Liver (tissue), 9 donors: Measurements from ENCODE around the gene CALML3. TPM values are rescaled to one million over a fixed set of nuclear protein-coding genes. Genes with fewer than 3 reads are reported as not detected.

ENCODE experiments used
- DNase-seq: peaks from one replicate; pipeline ENCODE4 v3.0.0-alpha.2; 2017; ENCODE audit warnings: low spot score
- H3K27ac ChIP-seq, 2 donors: one replicate each; pipeline ENCODE4 v1.7.0; 2013; ENCODE audit warnings: inconsistent platforms in 2 of 2, low read length in 2 of 2, control low read depth in 1 of 2, low read depth in 1 of 2, mild to moderate bottlenecking in 1 of 2
- H3K27me3 ChIP-seq, 4 donors: one replicate each; pipeline versions ENCODE4 v1.6.1 to v1.7.0; 2013; ENCODE audit warnings: low read length in 3 of 4, inconsistent platforms in 1 of 4, mild to moderate bottlenecking in 1 of 4, moderate library complexity in 1 of 4; ENCODE audit not compliant: control insufficient read depth in 4 of 4, insufficient read depth in 4 of 4
- H3K36me3 ChIP-seq, 4 donors: one replicate each; pipeline versions ENCODE4 v1.6.1 to v1.7.0; 2013; ENCODE audit warnings: low read length in 3 of 4, mild to moderate bottlenecking in 3 of 4, low read depth in 1 of 4, moderate library complexity in 1 of 4; ENCODE audit not compliant: control insufficient read depth in 4 of 4, insufficient read depth in 3 of 4
- H3K4me1 ChIP-seq, 4 donors: one replicate each; pipeline versions ENCODE4 v1.6.1 to v1.7.0; 2013; ENCODE audit warnings: low read length in 3 of 4, mild to moderate bottlenecking in 3 of 4, moderate library complexity in 1 of 4; ENCODE audit not compliant: control insufficient read depth in 4 of 4, insufficient read depth in 4 of 4
- H3K4me3 ChIP-seq, 3 donors: one replicate each; pipeline versions ENCODE4 v1.6.1 to v1.7.0; 2013; ENCODE audit warnings: low read length in 3 of 3, control low read depth in 1 of 3, low read depth in 1 of 3, mild to moderate bottlenecking in 1 of 3
- H3K9ac ChIP-seq, 2 donors: one replicate each; pipeline ENCODE4 v1.7.0; 2013; ENCODE audit warnings: low read length in 2 of 2, mild to moderate bottlenecking in 2 of 2, moderate library complexity in 2 of 2, control low read depth in 1 of 2, low read depth in 1 of 2
- H3K9me3 ChIP-seq, 4 donors: one replicate each; pipeline versions ENCODE4 v1.6.1 to v1.7.0; 2013; ENCODE audit warnings: low read length in 3 of 4; ENCODE audit not compliant: control insufficient read depth in 4 of 4
- ATF3 ChIP-seq: IDR thresholded peaks from 2 replicates; pipeline ENCODE4 v1.6.1; 2016; ENCODE audit warnings: antibody characterized with exemption
- CTCF ChIP-seq: fragments of 150-350 bp; IDR thresholded peaks from 2 replicates; pipeline ENCODE4 v1.5.1; 2017; ENCODE audit warnings: improper control_type of control experiment, low read depth, low read length; ENCODE audit not compliant: missing input control
- FOXA2 ChIP-seq: IDR thresholded peaks from 2 replicates; pipeline ENCODE4 v1.6.1; 2016; ENCODE audit warnings: antibody characterized with exemption
- GABPA ChIP-seq, 2 donors: IDR thresholded peaks in 1 of 2; conservative IDR thresholded peaks in 1 of 2; 2 replicates each; pipeline ENCODE4 v1.6.1; 2016; ENCODE audit warnings: antibody characterized with exemption in 2 of 2, mild to moderate bottlenecking in 1 of 2, moderate library complexity in 1 of 2
- HNF4A ChIP-seq, 2 donors: conservative IDR thresholded peaks; 2 replicates each; pipeline ENCODE4 v1.6.1; 2016; ENCODE audit warnings: antibody characterized with exemption in 2 of 2, mild to moderate bottlenecking in 2 of 2
- HNF4G ChIP-seq: IDR thresholded peaks from 2 replicates; pipeline ENCODE4 v1.6.1; 2016; ENCODE audit warnings: antibody characterized with exemption
- JUND ChIP-seq, 2 donors: IDR thresholded peaks; 2 replicates each; pipeline ENCODE4 v1.6.1; 2016; ENCODE audit warnings: antibody characterized with exemption in 2 of 2
- MAX ChIP-seq: IDR thresholded peaks from 2 replicates; pipeline ENCODE4 v1.6.1; 2016; ENCODE audit warnings: antibody characterized with exemption
- NR2F2 ChIP-seq: IDR thresholded peaks from 2 replicates; pipeline ENCODE4 v1.6.1; 2016; ENCODE audit warnings: antibody characterized with exemption
- RAD21 ChIP-seq, 2 donors: IDR thresholded peaks; 2 replicates each; pipeline ENCODE4 v1.6.1; 2016; ENCODE audit warnings: antibody characterized with exemption in 2 of 2, mild to moderate bottlenecking in 2 of 2
- REST ChIP-seq: IDR thresholded peaks from 2 replicates; pipeline ENCODE4 v1.6.1; 2016; ENCODE audit warnings: antibody characterized with exemption, mild to moderate bottlenecking
- RXRA ChIP-seq, 2 donors: IDR thresholded peaks; 2 replicates each; pipeline ENCODE4 v1.6.1; 2017 to 2018; ENCODE audit warnings: antibody characterized with exemption in 2 of 2, mild to moderate bottlenecking in 1 of 2
- SP1 ChIP-seq: IDR thresholded peaks from 2 replicates; pipeline ENCODE4 v1.6.1; 2018; ENCODE audit warnings: antibody characterized with exemption, mild to moderate bottlenecking
- TAF1 ChIP-seq: conservative IDR thresholded peaks from 2 replicates; pipeline ENCODE4 v1.6.1; 2016; ENCODE audit warnings: antibody characterized with exemption, mild to moderate bottlenecking
- YY1 ChIP-seq: IDR thresholded peaks from 2 replicates; pipeline ENCODE4 v1.6.1; 2016; ENCODE audit warnings: antibody characterized with exemption, mild to moderate bottlenecking
- WGBS: extraction: QIAGEN DNeasy Blood & Tissue Kit; methylation state at CpG from one replicate; pipeline ENCODE4 v1.1.7; 2013; 5-methylcytosine and 5-hydroxymethylcytosine counted together
- polyA plus RNA-seq, 2 donors: library from polyadenylated mRNA; stranded (reverse) in 1 of 2; unstranded in 1 of 2; fragments of 200-250 nt in 1 of 2; fragments of >200 nt in 1 of 2; fragmentation: Nextera tagmentation in 1 of 2; extraction: Ambion mirVana in 1 of 2; gene quantifications; one replicate each; pipeline versions ENCODE4 v1.2.1 to v1.2.3, GENCODE V29; 2013 to 2015
- total RNA-seq, 2 donors: library from RNA; depleted of rRNA; stranded (reverse); fragments of >200 nt; gene quantifications; one replicate each; pipeline ENCODE4 v1.2.3, GENCODE V29; 2014
- donor health status: healthy.
- donor health status: healthy.
- donor health status: healthy.
- donor health status: healthy.
- donor health status: healthy.

CALML3 gene
- total and polyA plus RNA-seq, 4 donors = not detected

DNA sequence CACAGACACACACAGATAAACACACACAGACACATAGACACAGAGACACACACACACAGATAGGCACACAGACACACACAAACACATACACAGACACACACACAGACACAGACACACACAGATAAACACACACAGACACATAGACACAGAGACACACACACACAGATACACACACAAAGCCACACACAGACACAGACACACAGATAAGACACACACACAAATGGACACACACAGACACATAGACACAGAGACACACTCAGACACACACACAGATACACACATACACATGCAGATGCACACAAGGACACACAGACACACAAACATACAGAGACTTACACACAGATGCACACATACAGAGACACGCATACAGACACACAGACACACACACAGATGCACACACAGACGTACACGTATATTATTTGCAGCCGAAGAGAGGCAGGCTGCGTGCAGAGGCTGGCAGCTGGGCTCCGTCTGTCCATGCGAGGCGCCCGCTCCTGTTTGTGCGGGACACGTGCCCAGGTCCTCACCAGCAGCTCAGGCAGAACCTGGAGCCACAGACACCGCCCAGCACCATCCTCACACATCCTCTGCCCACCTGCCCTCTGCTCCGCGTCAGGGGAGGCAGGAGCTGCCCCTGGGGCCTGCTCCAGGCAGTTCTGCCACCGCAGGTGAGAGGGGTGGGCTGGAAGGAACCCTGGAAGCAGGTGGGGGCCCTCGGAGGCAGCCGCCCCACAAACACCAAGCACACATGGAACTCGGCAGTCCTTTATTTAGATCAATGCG is 26.6 kb upstream of the CALML3 start (continued):
- TF ChIP-seq HNF4A (conservative IDR thresholded peaks at IDR 0.05) = no peak
- TF ChIP-seq TAF1 = no peak
- TF ChIP-seq RXRA (IDR thresholded peaks at IDR 0.05) = no peak
- TF ChIP-seq JUND (IDR thresholded peaks at IDR 0.05) = no peak

DNA sequence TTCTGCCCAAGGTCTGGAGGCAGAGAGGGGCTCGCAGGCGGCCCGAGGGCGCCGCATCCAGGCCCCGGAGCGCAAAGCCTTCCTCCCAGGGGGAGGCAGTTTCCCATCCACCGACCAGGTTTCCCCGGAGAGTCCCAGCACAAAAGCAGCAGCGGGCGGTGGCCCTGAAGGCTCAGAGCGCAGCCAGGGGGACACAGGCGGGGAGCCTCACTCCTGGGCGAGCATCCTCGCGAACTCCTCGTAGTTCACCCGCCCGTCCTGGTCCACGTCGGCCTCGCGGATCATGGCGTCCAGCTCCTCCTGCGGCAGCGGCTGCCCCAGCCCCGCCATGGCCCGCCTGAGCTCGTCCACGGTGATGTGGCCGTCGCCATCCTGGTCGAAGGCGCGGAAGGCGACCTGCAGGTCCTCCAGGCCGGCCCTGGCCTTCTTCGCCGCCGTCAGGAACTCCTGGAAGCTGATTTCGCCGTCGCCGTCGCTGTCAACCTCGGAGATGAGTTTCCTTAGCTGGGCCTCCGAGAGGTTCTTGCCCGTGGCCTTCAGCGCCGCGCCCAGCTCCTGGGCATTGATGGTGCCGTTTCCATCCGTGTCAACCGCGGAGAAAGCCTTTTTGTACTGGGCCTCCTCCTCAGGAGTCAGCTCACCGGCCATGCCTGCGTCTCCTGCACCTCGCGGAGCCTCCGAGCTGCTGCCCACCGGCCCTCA is 25.8 kb upstream of the CALML3 start:
- H3K36me3 ChIP-seq = no peaks in the 10 kb centered on the region
- H3K4me3 ChIP-seq = no peak overlapping the region
- no peak for TF ChIP-seq FOXA2
- no peak for TF ChIP-seq CTCF
- no peak for TF ChIP-seq RAD21 (IDR thresholded peaks at IDR 0.05)
- TF ChIP-seq HNF4G = no peak
- TF ChIP-seq JUND (IDR thresholded peaks at IDR 0.05) = no peak
- no peak for TF ChIP-seq TAF1
- TF ChIP-seq YY1 = no peak
- TF ChIP-seq REST = no peak
- TF ChIP-seq ATF3 = no peak
- TF ChIP-seq NR2F2 = no peak
- no peak for TF ChIP-seq RXRA (IDR thresholded peaks at IDR 0.05)
- TF ChIP-seq HNF4A (conservative IDR thresholded peaks at IDR 0.05) = no peak
- TF ChIP-seq GABPA (IDR thresholded peaks at IDR 0.05 in 1 of 2, conservative IDR thresholded peaks at IDR 0.05 in 1 of 2) = no peak
- TF ChIP-seq MAX = no peak
- TF ChIP-seq SP1 = no peak
- no peak overlapping the region for H3K27ac ChIP-seq
- no peaks in the 10 kb centered on the region for H3K9me3 ChIP-seq
- no peak for DNase-seq
- H3K27me3 ChIP-seq = no peaks in the 10 kb centered on the region
- H3K9ac ChIP-seq = no peak overlapping the region
- WGBS = 95% methylated on average over 61 of the region's 61 CpGs
- H3K4me1 ChIP-seq = peaks cover 0 to 3% (median under 1%) of the 10 kb centered on the region in 4 donors
